Chondrocyte (in vitro differentiated cells): ENCODE measurements around the gene RALA. TPM values are rescaled to one million over a fixed set of nuclear protein-coding genes. Genes with fewer than 3 reads are reported as not detected.
"Not testable (repeated sequence)": the region's sequence is repeated elsewhere in the genome, so short reads cannot be mapped to it uniquely, and the experiment has no call there.

Experiments used
- DNase-seq: peaks from one replicate; pipeline ENCODE4 v3.0.0; 2021; ENCODE audit warnings: mixed read lengths, low spot score
- H3K27ac Mint-ChIP-seq: one replicate; pipeline ENCODE4 v1.8.0; 2021; ENCODE audit warnings: mild to moderate bottlenecking, moderate library complexity, mixed read lengths; ENCODE audit not compliant: unreplicated experiment
- H3K27me3 Mint-ChIP-seq: 2 replicates; pipeline ENCODE4 v1.8.0; 2021; ENCODE audit warnings: low read depth, mixed read lengths
- H3K36me3 Mint-ChIP-seq: 2 replicates; pipeline ENCODE4 v1.8.0; 2021; ENCODE audit warnings: low read depth, mixed read lengths
- H3K4me1 Mint-ChIP-seq: 2 replicates; pipeline ENCODE4 v1.8.0; 2021; ENCODE audit warnings: low read depth, mild to moderate bottlenecking, mixed read lengths
- H3K4me3 Mint-ChIP-seq: one replicate; pipeline ENCODE4 v1.8.0; 2021; ENCODE audit warnings: mild to moderate bottlenecking, moderate library complexity, mixed read lengths; ENCODE audit not compliant: unreplicated experiment
- H3K9me3 Mint-ChIP-seq: 2 replicates; pipeline ENCODE4 v1.8.0; 2021; ENCODE audit warnings: low read depth, mixed read lengths
- CTCF ChIP-seq: fragments of 200-600 bp; sonication (generic); IDR thresholded peaks from 2 replicates; pipeline ENCODE4 v1.5.0; 2021; ENCODE audit warnings: antibody characterized with exemption, mild to moderate bottlenecking, moderate library complexity
- total RNA-seq: library from RNA; stranded (reverse); gene quantifications from 3 replicates; pipeline ENCODE4 v1.2.1, GENCODE V29; 2021

RALA gene
- total RNA-seq, 1 donor from 2014 or later: 35.2 TPM

GRCh38 chr7:39664057-39664456 is 40.7 kb downstream of the RALA start:
- Mint-ChIP-seq H3K4me3 (no peak overlapping the region), H3K27me3 (no peaks in the 10 kb centered on the region), H3K27ac (no peak overlapping the region), H3K4me1 (peaks cover 10% of the 10 kb centered on the region), H3K9me3 (peaks cover 14% of the 10 kb centered on the region), H3K36me3 (peaks cover 9% of the 10 kb centered on the region)
- no peak for TF ChIP-seq CTCF
- no peak for DNase-seq

- Mint-ChIP-seq H3K4me3 (no peak overlapping the region), H3K27me3 (no peaks in the 10 kb centered on the region), H3K4me1 (peaks cover 6% of the 10 kb centered on the region), H3K36me3 (peaks cover 10% of the 10 kb centered on the region), H3K27ac (no peak overlapping the region), H3K9me3 (peaks cover 14% of the 10 kb centered on the region)
- no peak for DNase-seq
- no peak for TF ChIP-seq CTCF
Observed at GRCh38 chr7:39664585-39664984, 41.2 kb downstream of the RALA start.

- Mint-ChIP-seq H3K4me1 (peaks cover 4% of the 10 kb centered on the region), H3K27ac (no peak overlapping the region), H3K36me3 (peaks cover 8% of the 10 kb centered on the region), H3K9me3 (peaks cover 14% of the 10 kb centered on the region), H3K4me3 (no peak overlapping the region), H3K27me3 (no peaks in the 10 kb centered on the region)
- TF ChIP-seq CTCF: no peak
- DNase-seq: no peak
Observed at GRCh38 chr7:39666562-39666961, 43.2 kb downstream of the RALA start.

- Mint-ChIP-seq H3K27me3 (no peaks in the 10 kb centered on the region), H3K27ac (no peak overlapping the region), H3K9me3 (peaks cover 13% of the 10 kb centered on the region), H3K36me3 (peaks cover 5% of the 10 kb centered on the region), H3K4me3 (no peak overlapping the region), H3K4me1 (peaks cover 11% of the 10 kb centered on the region)
- no peak for TF ChIP-seq CTCF
- no peak for DNase-seq
Observed at GRCh38 chr7:39667341-39667923, 44.1 kb downstream of the RALA start.

- H3K36me3 Mint-ChIP-seq, DNase-seq, H3K27me3 Mint-ChIP-seq, H3K9me3 Mint-ChIP-seq, H3K27ac Mint-ChIP-seq, H3K4me3 Mint-ChIP-seq: not testable (repeated sequence)
- peaks cover 16% of the 10 kb centered on the region for H3K4me1 Mint-ChIP-seq
Observed at GRCh38 chr7:39668280-39668679, 44.9 kb downstream of the RALA start.

- H3K36me3 Mint-ChIP-seq: peaks cover 2% of the 10 kb centered on the region
- no peaks in the 10 kb centered on the region for H3K27me3 Mint-ChIP-seq
- no peak for DNase-seq
- no peaks in the 10 kb centered on the region for H3K9me3 Mint-ChIP-seq
- H3K4me1 Mint-ChIP-seq: peaks cover 26% of the 10 kb centered on the region
- H3K27ac Mint-ChIP-seq: no peak overlapping the region
- no peak overlapping the region for H3K4me3 Mint-ChIP-seq
- TF ChIP-seq CTCF: no peak
Observed at GRCh38 chr7:39670052-39670451, 46.7 kb downstream of the RALA start.
